ENCODE measurements around the gene ETF1. TPM values are rescaled to one million over a fixed set of nuclear protein-coding genes. Genes with fewer than 3 reads are reported as not detected.
A peak's percentile ranks its signal among the peaks of the same experiment; 100 is the strongest.

Gene ETF1
- total and polyA plus RNA-seq, 9 of the 15 experiments (the other 6 are each of a cell fraction or from before 2014, with no cell fraction given) = 53.7 to 209 (median 164) TPM

DNA sequence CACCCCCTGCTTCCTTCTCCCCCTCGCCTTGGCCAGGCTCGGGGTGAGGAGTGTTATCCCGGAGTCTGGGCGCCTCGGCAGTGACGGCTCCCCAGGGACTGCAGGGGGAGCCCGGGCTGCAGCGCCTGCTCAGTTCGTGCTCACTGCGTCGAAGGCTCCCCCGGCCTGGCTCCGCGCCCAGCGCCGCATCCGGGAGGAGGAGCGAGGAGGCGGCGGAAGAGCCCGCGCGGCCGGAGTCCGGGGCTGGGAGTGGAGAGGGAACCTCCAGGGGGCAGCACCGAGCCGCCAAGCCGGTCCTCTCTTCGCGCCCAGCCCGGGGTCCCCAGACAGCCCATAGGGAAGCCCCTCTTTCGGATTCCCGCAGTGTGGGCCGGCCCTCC lies 79.0 kb downstream of the ETF1 start (continued):
- TF ChIP-seq, protein P1, sequence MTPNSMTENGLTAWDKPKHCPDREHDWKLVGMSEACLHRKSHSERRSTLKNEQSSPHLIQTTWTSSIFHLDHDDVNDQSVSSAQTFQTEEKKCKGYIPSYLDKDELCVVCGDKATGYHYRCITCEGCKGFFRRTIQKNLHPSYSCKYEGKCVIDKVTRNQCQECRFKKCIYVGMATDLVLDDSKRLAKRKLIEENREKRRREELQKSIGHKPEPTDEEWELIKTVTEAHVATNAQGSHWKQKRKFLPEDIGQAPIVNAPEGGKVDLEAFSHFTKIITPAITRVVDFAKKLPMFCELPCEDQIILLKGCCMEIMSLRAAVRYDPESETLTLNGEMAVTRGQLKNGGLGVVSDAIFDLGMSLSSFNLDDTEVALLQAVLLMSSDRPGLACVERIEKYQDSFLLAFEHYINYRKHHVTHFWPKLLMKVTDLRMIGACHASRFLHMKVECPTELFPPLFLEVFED (CRISPR knock-in tag; conservative IDR thresholded peaks at IDR 0.05) = no peak
- no peak for TF ChIP-seq ZNF668 (CRISPR knock-in tag; IDR thresholded peaks at IDR 0.05)
- TF ChIP-seq, protein P2, sequence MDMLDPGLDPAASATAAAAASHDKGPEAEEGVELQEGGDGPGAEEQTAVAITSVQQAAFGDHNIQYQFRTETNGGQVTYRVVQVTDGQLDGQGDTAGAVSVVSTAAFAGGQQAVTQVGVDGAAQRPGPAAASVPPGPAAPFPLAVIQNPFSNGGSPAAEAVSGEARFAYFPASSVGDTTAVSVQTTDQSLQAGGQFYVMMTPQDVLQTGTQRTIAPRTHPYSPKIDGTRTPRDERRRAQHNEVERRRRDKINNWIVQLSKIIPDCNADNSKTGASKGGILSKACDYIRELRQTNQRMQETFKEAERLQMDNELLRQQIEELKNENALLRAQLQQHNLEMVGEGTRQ (CRISPR knock-in tag; IDR thresholded peaks at IDR 0.05) = no peak
- TF ChIP-seq ZBTB17 (CRISPR knock-in tag; IDR thresholded peaks at IDR 0.05) = no peak
- no peak for TF ChIP-seq FOXK2 (conservative IDR thresholded peaks at IDR 0.05 in 1 of 2, IDR thresholded peaks at IDR 0.05 in 1 of 2; ENCODE audit: low read depth in 2 of 2)
- TF ChIP-seq MTF1 (CRISPR knock-in tag; IDR thresholded peaks at IDR 0.05; ENCODE audit: borderline replicate concordance) = no peak
- no peak; the same call in 1 of the 2 replicates for TF ChIP-seq HNRNPL (IDR thresholded peaks at IDR 0.05; ENCODE audit: low read depth, low read length)
- TF ChIP-seq NR2C1 (IDR thresholded peaks at IDR 0.05) = no peak
- TF ChIP-seq NR2C1 (tag; IDR thresholded peaks at IDR 0.05) = no peak
- TF ChIP-seq, protein P3, sequence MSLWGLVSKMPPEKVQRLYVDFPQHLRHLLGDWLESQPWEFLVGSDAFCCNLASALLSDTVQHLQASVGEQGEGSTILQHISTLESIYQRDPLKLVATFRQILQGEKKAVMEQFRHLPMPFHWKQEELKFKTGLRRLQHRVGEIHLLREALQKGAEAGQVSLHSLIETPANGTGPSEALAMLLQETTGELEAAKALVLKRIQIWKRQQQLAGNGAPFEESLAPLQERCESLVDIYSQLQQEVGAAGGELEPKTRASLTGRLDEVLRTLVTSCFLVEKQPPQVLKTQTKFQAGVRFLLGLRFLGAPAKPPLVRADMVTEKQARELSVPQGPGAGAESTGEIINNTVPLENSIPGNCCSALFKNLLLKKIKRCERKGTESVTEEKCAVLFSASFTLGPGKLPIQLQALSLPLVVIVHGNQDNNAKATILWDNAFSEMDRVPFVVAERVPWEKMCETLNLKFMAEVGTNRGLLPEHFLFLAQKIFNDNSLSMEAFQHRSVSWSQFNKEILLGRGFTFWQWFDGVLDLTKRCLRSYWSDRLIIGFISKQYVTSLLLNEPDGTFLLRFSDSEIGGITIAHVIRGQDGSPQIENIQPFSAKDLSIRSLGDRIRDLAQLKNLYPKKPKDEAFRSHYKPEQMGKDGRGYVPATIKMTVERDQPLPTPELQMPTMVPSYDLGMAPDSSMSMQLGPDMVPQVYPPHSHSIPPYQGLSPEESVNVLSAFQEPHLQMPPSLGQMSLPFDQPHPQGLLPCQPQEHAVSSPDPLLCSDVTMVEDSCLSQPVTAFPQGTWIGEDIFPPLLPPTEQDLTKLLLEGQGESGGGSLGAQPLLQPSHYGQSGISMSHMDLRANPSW (CRISPR knock-in tag; IDR thresholded peaks at IDR 0.05) = no peak
- TF ChIP-seq CBFA2T2 (conservative IDR thresholded peaks at IDR 0.05) = no peak
- no peak for TF ChIP-seq KDM1A (IDR thresholded peaks at IDR 0.05)
- TF ChIP-seq KLF6 (CRISPR knock-in tag; IDR thresholded peaks at IDR 0.05; ENCODE audit: borderline replicate concordance) = no peak
- no peak for TF ChIP-seq JUNB (CRISPR knock-in tag; conservative IDR thresholded peaks at IDR 0.05)
- TF ChIP-seq ZNF384 (IDR thresholded peaks at IDR 0.05; ENCODE audit: low read depth, low read length) = no peak
- peak; percentile 78 for TF ChIP-seq FUS (optimal IDR thresholded peaks at IDR 0.05; ENCODE audit: low read depth, low read length)
- TF ChIP-seq, protein P4, sequence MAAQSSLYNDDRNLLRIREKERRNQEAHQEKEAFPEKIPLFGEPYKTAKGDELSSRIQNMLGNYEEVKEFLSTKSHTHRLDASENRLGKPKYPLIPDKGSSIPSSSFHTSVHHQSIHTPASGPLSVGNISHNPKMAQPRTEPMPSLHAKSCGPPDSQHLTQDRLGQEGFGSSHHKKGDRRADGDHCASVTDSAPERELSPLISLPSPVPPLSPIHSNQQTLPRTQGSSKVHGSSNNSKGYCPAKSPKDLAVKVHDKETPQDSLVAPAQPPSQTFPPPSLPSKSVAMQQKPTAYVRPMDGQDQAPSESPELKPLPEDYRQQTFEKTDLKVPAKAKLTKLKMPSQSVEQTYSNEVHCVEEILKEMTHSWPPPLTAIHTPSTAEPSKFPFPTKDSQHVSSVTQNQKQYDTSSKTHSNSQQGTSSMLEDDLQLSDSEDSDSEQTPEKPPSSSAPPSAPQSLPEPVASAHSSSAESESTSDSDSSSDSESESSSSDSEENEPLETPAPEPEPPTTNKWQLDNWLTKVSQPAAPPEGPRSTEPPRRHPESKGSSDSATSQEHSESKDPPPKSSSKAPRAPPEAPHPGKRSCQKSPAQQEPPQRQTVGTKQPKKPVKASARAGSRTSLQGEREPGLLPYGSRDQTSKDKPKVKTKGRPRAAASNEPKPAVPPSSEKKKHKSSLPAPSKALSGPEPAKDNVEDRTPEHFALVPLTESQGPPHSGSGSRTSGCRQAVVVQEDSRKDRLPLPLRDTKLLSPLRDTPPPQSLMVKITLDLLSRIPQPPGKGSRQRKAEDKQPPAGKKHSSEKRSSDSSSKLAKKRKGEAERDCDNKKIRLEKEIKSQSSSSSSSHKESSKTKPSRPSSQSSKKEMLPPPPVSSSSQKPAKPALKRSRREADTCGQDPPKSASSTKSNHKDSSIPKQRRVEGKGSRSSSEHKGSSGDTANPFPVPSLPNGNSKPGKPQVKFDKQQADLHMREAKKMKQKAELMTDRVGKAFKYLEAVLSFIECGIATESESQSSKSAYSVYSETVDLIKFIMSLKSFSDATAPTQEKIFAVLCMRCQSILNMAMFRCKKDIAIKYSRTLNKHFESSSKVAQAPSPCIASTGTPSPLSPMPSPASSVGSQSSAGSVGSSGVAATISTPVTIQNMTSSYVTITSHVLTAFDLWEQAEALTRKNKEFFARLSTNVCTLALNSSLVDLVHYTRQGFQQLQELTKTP (IDR thresholded peaks at IDR 0.05; ENCODE audit: low read depth in 1 of 2, partially characterized antibody in 2 of 2) = peak in 1 of 2 experiments; percentile 65
- no peak for TF ChIP-seq MCM7 (IDR thresholded peaks at IDR 0.05)
- no peak for TF ChIP-seq FOXA1 (IDR thresholded peaks at IDR 0.05; ENCODE audit: borderline replicate concordance)
- no peak; the same call in 1 of the 2 replicates for TF ChIP-seq MTA1 (IDR thresholded peaks at IDR 0.05; ENCODE audit: borderline replicate concordance)
